Measurements from ENCODE around the gene IRGC.

IRGC gene

GRCh38 chr19:43718627-43719377 lies 2.9 kb downstream of the IRGC start:
- TF ChIP-seq CTCF (IDR thresholded peaks at IDR 0.05; ENCODE audit: extremely low read depth, missing control alignments): no peak
- no peak for DNase-seq (ENCODE audit: low spot score)

GRCh38 chr19:43719378-43719868 lies 3.5 kb downstream of the IRGC start:
- DNase-seq (ENCODE audit: low spot score): no peak
- no peak for TF ChIP-seq CTCF (IDR thresholded peaks at IDR 0.05; ENCODE audit: extremely low read depth, missing control alignments)

GRCh38 chr19:43719918-43720317 lies 4.0 kb downstream of the IRGC start:
- DNase-seq (ENCODE audit: low spot score): no peak
- TF ChIP-seq CTCF (IDR thresholded peaks at IDR 0.05; ENCODE audit: extremely low read depth, missing control alignments): no peak

GRCh38 chr19:43720936-43721335 lies 5.1 kb downstream of the IRGC start:
- no peak for TF ChIP-seq CTCF (IDR thresholded peaks at IDR 0.05; ENCODE audit: extremely low read depth, missing control alignments)

GRCh38 chr19:43721469-43722048 lies 5.7 kb downstream of the IRGC start:
- DNase-seq (ENCODE audit: low spot score): no peak
- TF ChIP-seq CTCF (IDR thresholded peaks at IDR 0.05; ENCODE audit: extremely low read depth, missing control alignments): no peak

More at GRCh38 chr19:43720936-43721335, 5.1 kb downstream of the IRGC start:
- DNase-seq (ENCODE audit: low spot score): no peak

GRCh38 chr19:43723588-43723987 lies 7.7 kb downstream of the IRGC start:
- no peak for DNase-seq (ENCODE audit: low spot score)
- TF ChIP-seq CTCF (IDR thresholded peaks at IDR 0.05; ENCODE audit: extremely low read depth, missing control alignments): no peak

GRCh38 chr19:43724896-43725295 lies 9.0 kb downstream of the IRGC start:
- no peak for DNase-seq (ENCODE audit: low spot score)
- no peak for TF ChIP-seq CTCF (IDR thresholded peaks at IDR 0.05; ENCODE audit: extremely low read depth, missing control alignments)
